Naive thymus-derived CD8-positive, alpha-beta T cell (primary cell): Measurements from ENCODE around the gene CMSS1. TPM values are rescaled to one million over a fixed set of nuclear protein-coding genes. Genes with fewer than 3 reads are reported as not detected.

Experiments used
- ATAC-seq, 2 donors: fragments of 150-1000 bp; cut with Tn5 transposase in 1 of 2; sonication (Bioruptor Pico), chemical (Tn5 transposase) in 1 of 2; 1 replicate in 1 of 2; 2 replicates in 1 of 2; pipeline ENCODE4 v1.10.0; 2021; ENCODE audit warnings: mild to moderate bottlenecking in 2 of 2, moderate library complexity in 2 of 2
- POLR2A ChIA-PET: fragments of 350-600 bp; sonication (Branson Sonifier 250); formaldehyde crosslinking; loops from one replicate; lab custom pipeline; 2021; ENCODE audit warnings: antibody characterized with exemption; lab: Charles Lee
- DNase-seq, 10 donors: peaks; one replicate each; pipeline versions ENCODE4 v3.0.0 to v3.0.0-alpha.2; 2020 to 2022
- H3K27ac Mint-ChIP-seq, 10 donors: one replicate each; pipeline ENCODE4 v1.8.0; 2020 to 2022; ENCODE audit warnings: mild to moderate bottlenecking in 10 of 10, mixed read lengths in 10 of 10, moderate library complexity in 4 of 10, inconsistent platforms in 1 of 10
- H3K27me3 Mint-ChIP-seq, 5 donors: one replicate each; pipeline ENCODE4 v1.8.0; 2021 to 2022; ENCODE audit warnings: mixed read lengths in 5 of 5
- H3K36me3 Mint-ChIP-seq, 3 donors: one replicate each; pipeline ENCODE4 v1.8.0; 2020 to 2022; ENCODE audit warnings: mixed read lengths in 3 of 3, mild to moderate bottlenecking in 2 of 3, inconsistent platforms in 1 of 3
- H3K4me1 Mint-ChIP-seq, 4 donors: one replicate each; pipeline ENCODE4 v1.8.0; 2021 to 2022; ENCODE audit warnings: mixed read lengths in 4 of 4
- H3K4me3 Mint-ChIP-seq, 10 donors: one replicate each; pipeline ENCODE4 v1.8.0; 2020 to 2022; ENCODE audit warnings: mild to moderate bottlenecking in 10 of 10, mixed read lengths in 10 of 10, moderate library complexity in 6 of 10, inconsistent platforms in 1 of 10
- H3K9me3 Mint-ChIP-seq, 9 donors: one replicate each; pipeline ENCODE4 v1.8.0; 2020 to 2022; ENCODE audit warnings: mixed read lengths in 9 of 9, mild to moderate bottlenecking in 3 of 9, inconsistent platforms in 1 of 9, moderate library complexity in 1 of 9
- polyA plus RNA-seq, 3 donors: library from polyadenylated mRNA; unstranded; fragments of 300-500 nt; fragmentation: Illumina TruSeq; gene quantifications; one replicate each; pipeline ENCODE4 v1.2.3, GENCODE V29; 2021
- total RNA-seq, 8 experiments: library from RNA in 2 of 8; stranded (reverse) in 2 of 8; gene quantifications; one replicate each; pipeline ENCODE4 v1.2.3 and lab custom pipeline; 2021 to 2026

CMSS1 gene
- total and polyA plus RNA-seq, 5 experiments from 2014 or later = 18.9 to 32.4 (median 29.7) TPM

GRCh38 chr3:99862208-99862607 is 44.5 kb downstream of the CMSS1 start:
- ATAC-seq (no peak), DNase-seq (no peak)
- H3K4me3 Mint-ChIP-seq = no peak overlapping the region
- H3K27ac Mint-ChIP-seq = no peak overlapping the region
- POLR2A ChIA-PET = no interaction called here
- H3K4me1 Mint-ChIP-seq = peaks cover 16 to 22% (median 21%) of the 10 kb centered on the region in 4 donors
- no peaks in the 10 kb centered on the region for H3K27me3 Mint-ChIP-seq
- peaks cover 0 to 13% (median 6%) of the 10 kb centered on the region in 3 donors for H3K36me3 Mint-ChIP-seq
- no peaks in the 10 kb centered on the region for H3K9me3 Mint-ChIP-seq

GRCh38 chr3:99863002-99863401 is 45.3 kb downstream of the CMSS1 start:
- POLR2A ChIA-PET = no interaction called here
- no peak for ATAC-seq
- peaks cover 0 to 13% (median 6%) of the 10 kb centered on the region in 3 donors for H3K36me3 Mint-ChIP-seq
- H3K4me3 Mint-ChIP-seq = no peak overlapping the region
- no peaks in the 10 kb centered on the region for H3K27me3 Mint-ChIP-seq
- no peak for DNase-seq
- peaks cover 22 to 30% (median 25%) of the 10 kb centered on the region in 4 donors for H3K4me1 Mint-ChIP-seq
- H3K9me3 Mint-ChIP-seq = no peaks in the 10 kb centered on the region
- no peak overlapping the region for H3K27ac Mint-ChIP-seq

- no peak overlapping the region for H3K4me3 Mint-ChIP-seq
- H3K36me3 Mint-ChIP-seq = peaks cover under 1 to 13% (median 6%) of the 10 kb centered on the region in 3 donors
- no peak for DNase-seq
- peaks cover 22 to 34% (median 27%) of the 10 kb centered on the region in 4 donors for H3K4me1 Mint-ChIP-seq
- H3K9me3 Mint-ChIP-seq = no peaks in the 10 kb centered on the region
- H3K27me3 Mint-ChIP-seq = no peaks in the 10 kb centered on the region
- POLR2A ChIA-PET = no interaction called here
- no peak overlapping the region for H3K27ac Mint-ChIP-seq
- ATAC-seq = no peak
These were observed 45.9 kb downstream of the CMSS1 start for GRCh38 chr3:99863588-99863987.

- Mint-ChIP-seq H3K27me3 (no peaks in the 10 kb centered on the region), H3K9me3 (no peaks in the 10 kb centered on the region), H3K27ac (peak overlapping the region in 1 of 10 donors; percentile 61), H3K4me1 (peaks cover 20 to 34% (median 27%) of the 10 kb centered on the region in 4 donors), H3K36me3 (peaks cover 5 to 17% (median 6%) of the 10 kb centered on the region in 3 donors), H3K4me3 (no peak overlapping the region)
- POLR2A ChIA-PET = no interaction called here
- ATAC-seq (no peak), DNase-seq (no peak)
These were observed 46.6 kb downstream of the CMSS1 start for GRCh38 chr3:99864289-99864688.

- H3K4me3 Mint-ChIP-seq = no peak overlapping the region
- peaks cover 17 to 34% (median 27%) of the 10 kb centered on the region in 4 donors for H3K4me1 Mint-ChIP-seq
- peaks cover 5 to 13% (median 6%) of the 10 kb centered on the region in 3 donors for H3K36me3 Mint-ChIP-seq
- DNase-seq (no peak), ATAC-seq (no peak)
- no peaks in the 10 kb centered on the region for H3K9me3 Mint-ChIP-seq
- no peaks in the 10 kb centered on the region for H3K27me3 Mint-ChIP-seq
- POLR2A ChIA-PET = no interaction called here
- H3K27ac Mint-ChIP-seq = no peak overlapping the region
These were observed 47.7 kb downstream of the CMSS1 start for GRCh38 chr3:99865321-99865720.

- Mint-ChIP-seq H3K36me3 (peaks cover 5 to 13% (median 6%) of the 10 kb centered on the region in 3 donors), H3K4me1 (peaks cover 17 to 34% (median 27%) of the 10 kb centered on the region in 4 donors), H3K27ac (peak overlapping the region in 2 of 10 donors; percentile 0 to 74), H3K9me3 (no peaks in the 10 kb centered on the region), H3K4me3 (peak overlapping the region in 1 of 10 donors; percentile 19), H3K27me3 (peaks cover 0 to 2% (median 0%) of the 10 kb centered on the region in 5 donors)
- POLR2A ChIA-PET = no interaction called here
- peak; percentile 37 to 68 for ATAC-seq
- DNase-seq = peak in 2 of 10 donors; percentile 5 to 17
These were observed 48.6 kb downstream of the CMSS1 start for GRCh38 chr3:99866261-99866761.

- POLR2A ChIA-PET = no interaction called here
- peak; percentile 14 to 51 for ATAC-seq
These were observed 50.1 kb downstream of the CMSS1 start for GRCh38 chr3:99867594-99868310.

GRCh38 chr3:99868311-99868646 is 50.6 kb downstream of the CMSS1 start:
- peak overlapping the region in 1 of 10 donors; percentile 25 for H3K27ac Mint-ChIP-seq
- ATAC-seq = peak in 1 of 2 donors; percentile 20
- POLR2A ChIA-PET = no interaction called here
- no peaks in the 10 kb centered on the region for H3K9me3 Mint-ChIP-seq
- peaks cover 13 to 34% (median 27%) of the 10 kb centered on the region in 4 donors for H3K4me1 Mint-ChIP-seq
- peak in 1 of 10 donors; percentile 7 for DNase-seq
- H3K36me3 Mint-ChIP-seq = peaks cover 0 to 6% (median 5%) of the 10 kb centered on the region in 3 donors
- H3K4me3 Mint-ChIP-seq = no peak overlapping the region
- H3K27me3 Mint-ChIP-seq = peaks cover 0 to 2% (median 0%) of the 10 kb centered on the region in 5 donors

More at GRCh38 chr3:99867594-99868310, 50.1 kb downstream of the CMSS1 start:
- DNase-seq = no peak
- peaks cover 15 to 34% (median 27%) of the 10 kb centered on the region in 4 donors for H3K4me1 Mint-ChIP-seq
- H3K9me3 Mint-ChIP-seq = no peaks in the 10 kb centered on the region
- H3K36me3 Mint-ChIP-seq = peaks cover 2 to 11% (median 5%) of the 10 kb centered on the region in 3 donors
- no peak overlapping the region for H3K4me3 Mint-ChIP-seq
- H3K27me3 Mint-ChIP-seq = peaks cover 0 to 2% (median 0%) of the 10 kb centered on the region in 5 donors
- peak overlapping the region in 2 of 10 donors; percentile 25 to 38 for H3K27ac Mint-ChIP-seq

- H3K4me1 Mint-ChIP-seq = peaks cover 13 to 37% (median 30%) of the 10 kb centered on the region in 4 donors
- POLR2A ChIA-PET = no interaction called here
These were observed 52.0 kb downstream of the CMSS1 start for GRCh38 chr3:99869621-99870020.

GRCh38 chr3:99870712-99871111 is 53.0 kb downstream of the CMSS1 start:
- H3K27me3 Mint-ChIP-seq = peaks cover 0 to 2% (median 0%) of the 10 kb centered on the region in 5 donors
- POLR2A ChIA-PET = no interaction called here
- peaks cover 10 to 47% (median 29%) of the 10 kb centered on the region in 4 donors for H3K4me1 Mint-ChIP-seq

More at GRCh38 chr3:99869621-99870020, 52.0 kb downstream of the CMSS1 start:
- H3K9me3 Mint-ChIP-seq = no peaks in the 10 kb centered on the region
- H3K27ac Mint-ChIP-seq = no peak overlapping the region
- ATAC-seq = no peak
- H3K4me3 Mint-ChIP-seq = no peak overlapping the region
- peaks cover 0 to 2% (median 0%) of the 10 kb centered on the region in 5 donors for H3K27me3 Mint-ChIP-seq
- DNase-seq = no peak
- peaks cover 0 to 6% (median 5%) of the 10 kb centered on the region in 3 donors for H3K36me3 Mint-ChIP-seq

GRCh38 chr3:99871231-99872045 is 53.8 kb downstream of the CMSS1 start:
- ATAC-seq (no peak), DNase-seq (no peak)
- no peak overlapping the region for H3K4me3 Mint-ChIP-seq
- H3K9me3 Mint-ChIP-seq = no peaks in the 10 kb centered on the region
- peaks cover 0 to 2% (median 0%) of the 10 kb centered on the region in 5 donors for H3K27me3 Mint-ChIP-seq
- peaks cover 3 to 42% (median 25%) of the 10 kb centered on the region in 4 donors for H3K4me1 Mint-ChIP-seq
- H3K36me3 Mint-ChIP-seq = peaks cover 0 to 5% (median 3%) of the 10 kb centered on the region in 3 donors
- H3K27ac Mint-ChIP-seq = peak overlapping the region in 1 of 10 donors; percentile 19
- POLR2A ChIA-PET = no interaction called here

More at GRCh38 chr3:99870712-99871111, 53.0 kb downstream of the CMSS1 start:
- Mint-ChIP-seq H3K27ac (no peak overlapping the region), H3K4me3 (no peak overlapping the region), H3K36me3 (peaks cover 0 to 6% (median 5%) of the 10 kb centered on the region in 3 donors), H3K9me3 (no peaks in the 10 kb centered on the region)
- ATAC-seq = no peak
- DNase-seq = no peak

- H3K27me3 Mint-ChIP-seq = peaks cover 0 to 2% (median 0%) of the 10 kb centered on the region in 5 donors
- ATAC-seq = no peak
- peaks cover 0 to 33% (median 13%) of the 10 kb centered on the region in 4 donors for H3K4me1 Mint-ChIP-seq
- DNase-seq = no peak
- H3K27ac Mint-ChIP-seq = no peak overlapping the region
- POLR2A ChIA-PET = no interaction called here
- H3K9me3 Mint-ChIP-seq = no peaks in the 10 kb centered on the region
- no peak overlapping the region for H3K4me3 Mint-ChIP-seq
- H3K36me3 Mint-ChIP-seq = peaks cover 0 to 5% (median 3%) of the 10 kb centered on the region in 3 donors
These were observed 55.2 kb downstream of the CMSS1 start for GRCh38 chr3:99872923-99873254.
